Esophagus squamous epithelium (tissue), 4 donors: ENCODE measurements around the gene NPHP4.

Experiments
- CTCF ChIP-seq, 6 experiments: fragments of 450-650 bp in 4 of 6; fragments of 200-600 bp in 2 of 6; sonication (generic) in 2 of 6; IDR thresholded peaks; one replicate each; pipeline ENCODE4 v1.5.1; 2016 to 2019; ENCODE audit warnings: antibody characterized with exemption in 6 of 6, mild to moderate bottlenecking in 4 of 6, moderate library complexity in 4 of 6
- POLR2A ChIP-seq, 4 donors: fragments of 450-650 bp; IDR thresholded peaks; one replicate each; pipeline ENCODE4 v1.6.1; 2017; ENCODE audit warnings: antibody characterized with exemption in 4 of 4, mild to moderate bottlenecking in 4 of 4, moderate library complexity in 3 of 4

GRCh38 chr1:5992814-5993555, 760 bp upstream of the NPHP4 start:
- TF ChIP-seq POLR2A (IDR thresholded peaks at IDR 0.05) (no peak), CTCF (IDR thresholded peaks at IDR 0.05) (no peak)
